Sigmoid colon (tissue), 7 donors: ENCODE measurements around the gene DHX16. TPM values are rescaled to one million over a fixed set of nuclear protein-coding genes. Genes with fewer than 3 reads are reported as not detected.
A peak's percentile ranks its signal among the peaks of the same experiment; 100 is the strongest.

Source experiments
- DNase-seq: peaks from one replicate; pipeline ENCODE4 v3.0.0-alpha.2; 2019
- H3K27ac ChIP-seq, 4 donors: fragments of 200-600 bp; sonication (generic); one replicate each; pipeline ENCODE4 v1.5.1; 2016 to 2019; ENCODE audit warnings: mild to moderate bottlenecking in 1 of 4
- H3K27me3 ChIP-seq, 3 donors: fragments of 200-600 bp; sonication (generic); one replicate each; pipeline ENCODE4 v1.5.1; 2019; ENCODE audit warnings: mild to moderate bottlenecking in 1 of 3
- H3K36me3 ChIP-seq, 4 donors: fragments of 200-600 bp; sonication (generic); one replicate each; pipeline ENCODE4 v1.5.1; 2016 to 2019
- H3K4me1 ChIP-seq, 4 donors: fragments of 200-600 bp; sonication (generic); one replicate each; pipeline ENCODE4 v1.5.1; 2017 to 2019
- H3K4me3 ChIP-seq, 4 donors: fragments of 200-600 bp; sonication (generic); one replicate each; pipeline ENCODE4 v1.5.1; 2017 to 2019; ENCODE audit warnings: mild to moderate bottlenecking in 2 of 4, moderate library complexity in 1 of 4
- H3K9me3 ChIP-seq, 4 donors: fragments of 200-600 bp in 3 of 4; sonication (generic) in 3 of 4; one replicate each; pipeline versions ENCODE4 v1.5.1 to v1.6.1; 2013 to 2019
- EP300 ChIP-seq, 4 donors: sonication (generic); formaldehyde crosslinking; IDR thresholded peaks; one replicate each; pipeline ENCODE4 v1.6.1; 2017; ENCODE audit warnings: antibody characterized with exemption in 4 of 4
- POLR2A ChIP-seq, 2 donors: fragments of 450-650 bp; IDR thresholded peaks; one replicate each; pipeline ENCODE4 v1.6.1; 2016; ENCODE audit warnings: antibody characterized with exemption in 2 of 2, mild to moderate bottlenecking in 2 of 2, moderate library complexity in 2 of 2
- POLR2AphosphoS5 ChIP-seq, 4 donors: sonication (generic); formaldehyde crosslinking; IDR thresholded peaks; one replicate each; pipeline ENCODE4 v1.6.1; 2017; ENCODE audit warnings: antibody characterized with exemption in 4 of 4
- WGBS, 2 donors: extraction: QIAGEN DNeasy Blood & Tissue Kit; methylation state at CpG; one replicate each; pipeline ENCODE4 v1.1.7; 2013; 5-methylcytosine and 5-hydroxymethylcytosine counted together
- intact Hi-C: fragments of 100-400 bp; cut with DNase I; formaldehyde crosslinking; loops from one replicate; pipeline ENCODE4 v1.15.1; 2023
- polyA plus RNA-seq, 3 donors: library from polyadenylated mRNA; stranded (reverse); fragments of 200-250 nt; gene quantifications; one replicate each; pipeline ENCODE4 v1.2.3, GENCODE V29; 2013
- total RNA-seq, 4 donors: library from RNA; depleted of rRNA; stranded (reverse); fragments of >200 nt; gene quantifications; one replicate each; pipeline ENCODE4 v1.1.0, GENCODE V29; 2016
- TF ChIP-seq, protein P1 (sequence below), 4 experiments: fragments of 450-650 bp in 3 of 4; fragments of 200-600 bp in 1 of 4; IDR thresholded peaks; one replicate each; pipeline ENCODE4 v1.5.1; 2016 to 2019; ENCODE audit warnings: antibody characterized with exemption in 4 of 4, mild to moderate bottlenecking in 3 of 4, moderate library complexity in 2 of 4
- donor health status: healthy with polysubstance abuse.
- donor health status: Bipolar disorder and iron deficiency.
- donor health status: healthy.

The DHX16 gene
- total and polyA plus RNA-seq, 7 donors = 18.0 to 34.2 (median 22.3) TPM

DNA sequence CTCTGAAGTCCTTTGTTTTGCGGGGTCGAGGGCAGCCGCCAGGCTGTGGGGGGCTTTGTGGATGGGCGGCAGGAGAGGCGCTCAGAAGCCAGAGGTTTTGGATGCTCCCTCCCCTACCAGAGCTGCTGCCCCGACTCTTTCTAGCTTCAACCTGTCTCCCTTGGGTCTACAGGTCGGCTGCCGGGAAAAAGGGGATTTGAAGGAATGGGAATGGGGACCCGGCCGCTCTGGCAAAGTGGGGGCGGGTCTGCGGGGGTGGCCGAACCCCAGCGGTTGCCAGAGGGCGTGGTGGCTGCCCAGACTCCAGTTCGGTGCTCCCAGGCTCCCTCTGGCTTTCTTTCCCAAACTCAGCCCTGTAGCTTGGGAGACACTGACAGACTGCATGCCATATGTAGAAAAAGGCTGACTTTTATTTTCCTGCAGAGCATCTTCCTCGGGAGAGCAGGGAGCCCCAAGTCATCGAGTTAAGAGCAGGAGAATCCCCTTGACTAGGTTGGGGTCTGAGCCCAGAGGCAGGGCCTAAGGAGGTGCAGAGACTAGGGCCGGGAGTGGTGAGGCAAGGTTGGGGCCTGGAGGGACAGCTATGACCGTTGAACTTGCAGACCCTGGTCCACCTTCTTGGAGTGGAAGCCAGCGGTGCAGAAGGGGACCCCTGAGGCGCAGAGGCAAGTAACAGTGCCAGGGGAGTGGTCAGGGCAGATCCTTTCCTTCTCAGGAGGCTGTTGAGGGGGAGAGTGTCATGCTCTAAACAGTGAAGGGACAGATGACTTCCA is 15.0 kb upstream of the DHX16 start:
- Histone ChIP-seq H3K36me3 (no peaks in the 10 kb centered on the region), H3K27ac (peak overlapping the region; percentile 94 to 99 (median 98)), H3K4me1 (peaks cover 0 to 72% (median 65%) of the 10 kb centered on the region in 4 donors), H3K4me3 (peak overlapping the region; percentile 63 to 87 (median 72)), H3K9me3 (no peaks in the 10 kb centered on the region), H3K27me3 (no peaks in the 10 kb centered on the region)
- TF ChIP-seq, protein P1, sequence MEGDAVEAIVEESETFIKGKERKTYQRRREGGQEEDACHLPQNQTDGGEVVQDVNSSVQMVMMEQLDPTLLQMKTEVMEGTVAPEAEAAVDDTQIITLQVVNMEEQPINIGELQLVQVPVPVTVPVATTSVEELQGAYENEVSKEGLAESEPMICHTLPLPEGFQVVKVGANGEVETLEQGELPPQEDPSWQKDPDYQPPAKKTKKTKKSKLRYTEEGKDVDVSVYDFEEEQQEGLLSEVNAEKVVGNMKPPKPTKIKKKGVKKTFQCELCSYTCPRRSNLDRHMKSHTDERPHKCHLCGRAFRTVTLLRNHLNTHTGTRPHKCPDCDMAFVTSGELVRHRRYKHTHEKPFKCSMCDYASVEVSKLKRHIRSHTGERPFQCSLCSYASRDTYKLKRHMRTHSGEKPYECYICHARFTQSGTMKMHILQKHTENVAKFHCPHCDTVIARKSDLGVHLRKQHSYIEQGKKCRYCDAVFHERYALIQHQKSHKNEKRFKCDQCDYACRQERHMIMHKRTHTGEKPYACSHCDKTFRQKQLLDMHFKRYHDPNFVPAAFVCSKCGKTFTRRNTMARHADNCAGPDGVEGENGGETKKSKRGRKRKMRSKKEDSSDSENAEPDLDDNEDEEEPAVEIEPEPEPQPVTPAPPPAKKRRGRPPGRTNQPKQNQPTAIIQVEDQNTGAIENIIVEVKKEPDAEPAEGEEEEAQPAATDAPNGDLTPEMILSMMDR (IDR thresholded peaks at IDR 0.05) = peak in 1 of 4 experiments; percentile 28
- TF ChIP-seq EP300 (IDR thresholded peaks at IDR 0.05) = no peak
- DNase-seq = peak; percentile 73
- intact Hi-C loops = loop anchor here (1.0 to 2.0 kb wide), 2 partner anchors 28 to 71 kb away; partner anchors contain the start of genes MRPS18B and PPP1R10
- WGBS, 2 donors = 21 to 23% methylated on average over 22 of the region's 22 CpGs

GRCh38 chr6:30686908-30687658 is 14.3 kb upstream of the DHX16 start:
- DNase-seq = peak; percentile 98
- Histone ChIP-seq H3K4me3 (peak overlapping the region; percentile 63 to 87 (median 72)), H3K36me3 (no peaks in the 10 kb centered on the region), H3K27ac (peak overlapping the region; percentile 94 to 99 (median 98)), H3K27me3 (no peaks in the 10 kb centered on the region), H3K9me3 (no peaks in the 10 kb centered on the region), H3K4me1 (peaks cover 0 to 80% (median 73%) of the 10 kb centered on the region in 4 donors)
- 1% methylated on average over 52 of the region's 52 CpGs for WGBS, 2 donors
- peak; percentile 26 to 47 for TF ChIP-seq POLR2A (IDR thresholded peaks at IDR 0.05)
- peak; percentile 82 to 97 (median 87) for TF ChIP-seq POLR2AphosphoS5 (IDR thresholded peaks at IDR 0.05)
- TF ChIP-seq, protein P1 (IDR thresholded peaks at IDR 0.05) = no peak
- peak in 2 of 4 donors; percentile 68 to 72 for TF ChIP-seq EP300 (IDR thresholded peaks at IDR 0.05)
- intact Hi-C loops = loop anchor here (1.0 to 2.0 kb wide), 3 partner anchors 29 to 70 kb away; partner anchors contain the start of genes MRPS18B, PPP1R10 and TUBB

DNA sequence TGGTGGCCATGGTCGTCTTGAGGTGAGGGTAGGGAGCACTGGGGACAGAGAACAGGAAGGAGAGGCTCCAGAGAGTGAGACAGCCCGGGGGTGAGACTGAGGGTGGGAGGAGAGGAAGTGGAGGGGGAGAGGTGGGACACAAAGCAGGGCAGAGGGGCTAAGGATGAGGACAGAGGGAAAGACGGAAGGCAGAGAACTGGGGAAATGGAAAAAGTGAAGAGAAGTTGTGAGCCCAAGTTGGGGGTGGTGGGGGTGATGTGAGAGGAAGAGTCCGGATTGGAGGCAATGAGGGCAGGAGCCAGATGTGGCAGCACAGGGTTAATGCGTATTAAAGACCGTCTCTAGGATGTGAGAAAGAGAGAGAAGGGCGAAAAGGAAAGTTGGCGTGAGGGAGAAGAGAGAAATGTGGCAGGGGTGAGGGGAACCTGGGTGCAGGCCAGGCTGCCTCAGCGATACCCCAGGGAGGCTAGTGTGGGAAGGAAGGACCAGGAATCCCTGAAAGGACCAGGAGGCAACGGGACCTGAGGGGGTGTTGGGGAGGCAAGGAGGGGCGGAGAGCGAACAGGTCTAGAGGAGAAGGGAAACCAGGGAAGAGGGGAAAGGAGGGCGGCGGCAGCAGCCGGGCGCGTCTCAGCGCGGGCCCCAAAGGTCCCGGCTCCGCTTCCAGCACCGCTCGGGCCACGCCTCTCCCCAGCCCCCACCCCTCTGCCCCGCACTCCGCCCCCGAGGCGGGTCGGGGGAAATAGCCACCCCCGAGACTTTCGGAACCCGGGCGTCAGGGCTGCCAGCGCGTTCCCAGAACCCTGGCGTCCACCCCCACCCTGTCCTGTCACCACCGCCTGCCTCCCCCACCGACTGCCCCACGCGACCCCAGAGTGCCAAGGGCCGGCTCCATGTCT is 13.5 kb upstream of the DHX16 start, which contains the start of gene PPP1R18:
TSS of gene PPP1R18 (minus strand) at position 637 of the 899 bp plus-strand sequence. CDS start at position 10, 627 bp downstream.
- H3K4me1 ChIP-seq = peaks cover 0 to 82% (median 78%) of the 10 kb centered on the region in 4 donors
- H3K4me3 ChIP-seq = peak within 1 kb of the TSS; percentile 63 to 87 (median 72)
- peak; percentile 94 for DNase-seq
- no peaks in the 10 kb centered on the region for H3K9me3 ChIP-seq
- no peaks in the 10 kb centered on the region for H3K27me3 ChIP-seq
- TF ChIP-seq, protein P1 (IDR thresholded peaks at IDR 0.05) = no peak
- peak; percentile 67 to 79 for TF ChIP-seq POLR2A (IDR thresholded peaks at IDR 0.05)
- peak; percentile 81 to 93 (median 92) for TF ChIP-seq POLR2AphosphoS5 (IDR thresholded peaks at IDR 0.05)
- TF ChIP-seq EP300 (IDR thresholded peaks at IDR 0.05) = no peak
- intact Hi-C loops = loop anchor here (1.0 to 2.0 kb wide), 2 partner anchors 34 to 69 kb away; partner anchors contain the start of genes MRPS18B, PPP1R10 and TUBB
- 2 to 5% methylated on average over 41 of the region's 41 CpGs for WGBS, 2 donors
- no peaks in the 10 kb centered on the region for H3K36me3 ChIP-seq
- peak within 1 kb of the TSS; percentile 94 to 99 (median 98) for H3K27ac ChIP-seq
